Myometrial cell (primary cell): ENCODE measurements around the gene ZBTB26. TPM values are rescaled to one million over a fixed set of nuclear protein-coding genes. Genes with fewer than 3 reads are reported as not detected.

Experiments
- total RNA-seq: library from RNA; depleted of rRNA; stranded (reverse); fragments of >200 nt; gene quantifications from 2 replicates; pipeline ENCODE4 v1.2.3, GENCODE V29; 2015

The ZBTB26 gene
- total RNA-seq = 1.2 and 2.1 TPM in 2 replicates

DNA sequence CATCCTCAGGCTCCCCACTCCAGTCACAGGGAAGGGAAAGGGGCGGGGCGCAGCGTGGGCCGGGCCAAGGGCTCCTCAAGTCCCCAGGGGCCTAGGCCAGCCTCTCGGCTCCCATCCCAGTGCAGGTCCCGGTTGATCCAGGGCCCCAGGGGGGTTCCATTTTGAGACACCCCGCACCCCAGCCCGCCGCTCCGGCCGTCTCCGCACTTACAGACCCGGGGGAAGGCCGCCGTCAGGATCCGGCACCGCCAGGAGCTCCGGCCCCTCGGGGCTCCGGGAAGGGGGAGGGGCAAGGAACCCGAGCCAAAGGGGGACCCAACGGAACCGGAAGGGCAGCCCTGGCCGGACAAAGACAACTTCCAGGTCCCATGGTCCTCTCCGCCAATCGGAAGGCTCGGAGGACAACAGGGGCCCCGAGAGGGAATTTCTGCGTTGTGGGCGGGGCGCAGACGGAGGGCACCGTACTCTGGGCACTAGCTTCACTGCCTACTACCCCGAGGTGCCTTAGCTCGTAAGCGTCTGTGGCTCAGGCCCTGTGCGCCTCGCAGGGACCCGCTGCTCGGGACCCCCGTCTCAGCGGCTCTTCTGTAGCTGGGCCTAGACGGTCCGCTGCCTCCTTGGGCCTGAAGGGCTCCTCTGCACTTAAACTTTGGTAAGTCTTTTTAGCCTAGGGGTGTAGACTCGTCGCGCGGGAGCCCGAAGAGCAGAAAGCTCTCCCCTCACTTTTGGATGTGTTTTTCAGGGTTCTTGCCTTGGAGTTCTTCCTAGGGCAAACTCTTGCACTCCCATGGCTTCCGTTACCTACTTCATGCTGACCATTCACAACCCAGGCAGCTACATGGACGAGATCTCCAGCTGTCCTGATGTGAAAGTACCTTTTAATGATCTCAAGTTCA, at the start of gene ZBTB26:
ZBTB26 (minus strand) TSS at position 287 of the 896 bp plus-strand sequence. CDS start 11,578 bp downstream, outside the sequence.

DNA sequence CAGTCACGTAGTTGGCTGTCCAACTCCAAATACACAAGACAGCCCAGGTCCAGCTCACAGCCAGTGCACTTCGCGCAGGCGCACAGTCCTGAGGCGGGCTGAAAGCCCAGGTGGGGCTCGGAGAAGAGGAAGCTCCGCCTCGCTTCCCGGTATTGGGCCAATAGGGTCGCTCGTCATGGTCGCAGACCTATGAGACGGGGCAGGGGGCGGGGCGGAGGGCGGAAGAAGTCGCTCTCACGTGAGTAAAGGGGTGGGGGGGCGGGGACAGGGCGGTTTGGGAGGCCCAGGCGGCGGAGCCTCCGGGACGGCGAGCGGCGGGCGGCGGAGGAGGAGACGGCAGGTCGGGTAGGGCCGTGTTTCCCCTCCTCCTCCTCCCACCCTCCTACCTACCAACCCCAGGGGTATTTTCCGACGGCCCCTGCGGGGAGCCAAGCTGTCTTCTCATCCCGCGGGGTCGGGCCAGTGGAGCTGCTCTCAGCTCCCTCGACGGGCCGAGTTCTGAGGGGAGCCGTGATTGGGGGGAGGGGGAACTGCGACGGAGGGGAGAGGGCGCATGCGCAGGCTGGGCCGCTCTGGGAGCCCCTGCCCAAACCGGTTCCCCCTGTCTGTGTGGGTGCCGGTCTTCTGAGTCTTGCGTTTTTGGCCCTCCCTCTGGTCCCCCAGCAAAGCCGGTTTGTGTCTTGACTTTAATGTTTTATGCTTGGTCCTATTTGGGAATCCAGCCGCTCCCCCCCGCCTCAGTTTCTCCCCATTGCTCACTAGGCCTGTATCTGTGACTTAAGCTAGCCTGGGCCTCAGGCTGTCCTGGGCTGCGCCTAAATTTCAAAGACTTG, 9.7 kb upstream of the ZBTB26 start, which contains the start of gene RABGAP1:
RABGAP1 (plus strand) TSS at position 272 of the 833 bp plus-strand sequence. CDS start 16,040 bp downstream, outside the sequence.

GRCh38 chr9:122912964-122913673, 18.2 kb downstream of the ZBTB26 start, which contains the start of gene ZBTB6:
TSS of gene ZBTB6 (minus strand) at chr9:122913323. CDS start at chr9:122912072, 1,251 bp downstream.

GRCh38 chr9:122904823-122905710, 26.2 kb downstream of the ZBTB26 start, which contains the start of gene RC3H2:
TSS of gene RC3H2 (minus strand) at chr9:122905359. CDS start at chr9:122897509, 7,850 bp downstream.

Other genes with a start within 250 kb of the ZBTB26 start
- gene OR1L4, start 207.5 kb downstream of the ZBTB26 start, total RNA-seq = not detected in 2 replicates
- not detected in 2 replicates for gene OR1L6, start 189.2 kb downstream of the ZBTB26 start, total RNA-seq
- gene OR5C1, start 142.6 kb downstream of the ZBTB26 start, total RNA-seq = not detected in 2 replicates
- not detected in 2 replicates for gene OR1K1, start 131.4 kb downstream of the ZBTB26 start, total RNA-seq
- gene PDCL, start 102.9 kb downstream of the ZBTB26 start, total RNA-seq = 15.3 and 17.0 TPM in 2 replicates
- gene RC3H2, start 26.2 kb downstream of the ZBTB26 start, total RNA-seq = 14.7 and 18.1 TPM in 2 replicates
- 6.3 and 6.9 TPM in 2 replicates for gene ZBTB6, start 18.2 kb downstream of the ZBTB26 start, total RNA-seq
- 8.9 and 11.5 TPM in 2 replicates for gene RABGAP1, start 9.5 kb upstream of the ZBTB26 start, total RNA-seq
- gene GPR21, start 102.2 kb upstream of the ZBTB26 start, total RNA-seq = not detected in 2 replicates